SK-N-SH (cell line): ENCODE data around the gene KCND3. TPM values are rescaled to one million over a fixed set of nuclear protein-coding genes. Genes with fewer than 3 reads are reported as not detected.

Experiments used
- CTCF ChIA-PET: fragments of 300-600, 350-600 bp; formaldehyde crosslinking; extraction: SDS; loops from one replicate; lab custom pipeline; 2021; lab: Yijun Ruan, JAX
- POLR2A ChIA-PET: fragments of 350-600 bp; sonication (Branson Sonifier 250); formaldehyde crosslinking; extraction: SDS; loops from one replicate; lab custom pipeline; 2020; ENCODE audit warnings: antibody characterized with exemption, inconsistent platforms; lab: Yijun Ruan, JAX
- DNase-seq: peaks from one replicate; pipeline ENCODE4 v3.0.0; 2012
- H2AFZ ChIP-seq: fragments of 200-600 bp; sonication (generic); 2 replicates; pipeline ENCODE4 v1.8.1; 2016; ENCODE audit warnings: antibody characterized with exemption, mild to moderate bottlenecking, low read depth
- H3F3A ChIP-seq: fragments of 200-600 bp; sonication (generic); replicated peaks from 2 replicates; pipeline ENCODE3; 2016; ENCODE audit warnings: antibody characterized with exemption, mild to moderate bottlenecking; ENCODE audit not compliant: insufficient read depth
- H3K27ac ChIP-seq, 2 experiments: fragments of 200-500 bp in 1 of 2; fragments of 200-600 bp in 1 of 2; sonication (Bioruptor generic) in 1 of 2; sonication (generic), shearing (Covaris generic) in 1 of 2; 2 replicates each; pipeline versions ENCODE4 v1.5.1 to v1.6.1; 2014 to 2016; ENCODE audit warnings: low read depth in 2 of 2, inconsistent platforms in 1 of 2, low read length in 1 of 2, mild to moderate bottlenecking in 1 of 2, mixed read lengths in 1 of 2
- H3K27me3 ChIP-seq: fragments of 200-600 bp; sonication (generic), shearing (Covaris generic); 2 replicates; pipeline ENCODE4 v1.6.1; 2016; ENCODE audit warnings: mixed run types; ENCODE audit not compliant: insufficient read depth
- H3K36me3 ChIP-seq, 2 experiments: fragments of 200-500 bp in 1 of 2; fragments of 200-600 bp in 1 of 2; sonication (Bioruptor generic) in 1 of 2; sonication (generic) in 1 of 2; replicated peaks in 1 of 2; 2 replicates each; pipeline versions ENCODE3 to v1.5.1; 2014 to 2016; ENCODE audit warnings: low read length in 1 of 2, mild to moderate bottlenecking in 1 of 2; ENCODE audit not compliant: insufficient read depth in 2 of 2, control insufficient read depth in 1 of 2
- H3K4me1 ChIP-seq, 2 experiments: fragments of 200-500 bp in 1 of 2; fragments of 200-600 bp in 1 of 2; sonication (Bioruptor generic) in 1 of 2; sonication (generic), shearing (Covaris generic) in 1 of 2; 2 replicates each; pipeline versions ENCODE4 v1.5.1 to v1.6.1; 2014 to 2016; ENCODE audit warnings: low read depth in 1 of 2, low read length in 1 of 2, mixed run types in 1 of 2; ENCODE audit not compliant: insufficient read depth in 2 of 2, control insufficient read depth in 1 of 2
- H3K4me2 ChIP-seq: fragments of 200-600 bp; sonication (generic), shearing (Covaris generic); 2 replicates; pipeline ENCODE4 v1.6.1; 2017; ENCODE audit warnings: mixed run types
- H3K4me3 ChIP-seq, 2 experiments: fragments of 200-500 bp in 1 of 2; fragments of 200-600 bp in 1 of 2; sonication (Bioruptor generic) in 1 of 2; sonication (generic), shearing (Covaris generic) in 1 of 2; 2 replicates each; pipeline versions ENCODE4 v1.5.1 to v1.8.1; 2014 to 2016; ENCODE audit warnings: low read depth in 2 of 2, inconsistent platforms in 1 of 2, low read length in 1 of 2, mild to moderate bottlenecking in 1 of 2, mixed read lengths in 1 of 2, moderate library complexity in 1 of 2
- H3K79me2 ChIP-seq: fragments of 200-600 bp; sonication (generic); 2 replicates; pipeline ENCODE4 v1.8.1; 2017; ENCODE audit warnings: mild to moderate bottlenecking; ENCODE audit not compliant: insufficient read depth
- H3K9ac ChIP-seq: fragments of 200-600 bp; sonication (generic); 2 replicates; pipeline ENCODE4 v1.6.1; 2017; ENCODE audit warnings: mixed run types
- H3K9me2 ChIP-seq: fragments of 200-600 bp; sonication (generic); 2 replicates; pipeline ENCODE4 v1.6.1; 2017; ENCODE audit warnings: mixed run types
- H3K9me3 ChIP-seq: fragments of 200-600 bp; sonication (generic); 2 replicates; pipeline ENCODE4 v1.6.1; 2017; ENCODE audit warnings: mixed run types, mild to moderate bottlenecking, moderate library complexity
- H4K20me1 ChIP-seq: fragments of 200-600 bp; sonication (generic); 2 replicates; pipeline ENCODE4 v1.6.1; 2017; ENCODE audit warnings: mild to moderate bottlenecking, mixed run types; ENCODE audit not compliant: insufficient read depth
- CHD2 ChIP-seq: fragments of 150-350 bp; IDR thresholded peaks from 2 replicates; pipeline ENCODE4 v1.6.1; 2018; ENCODE audit warnings: low read length; ENCODE audit not compliant: partially characterized antibody
- EZH2phosphoT487 ChIP-seq: fragments of 200-600 bp; sonication (generic); IDR thresholded peaks from 2 replicates; pipeline ENCODE4 v1.6.1; 2017; ENCODE audit warnings: low read depth, mixed run types, mild to moderate bottlenecking, antibody characterized with exemption, moderate library complexity, borderline replicate concordance
- FOSL2 ChIP-seq: IDR thresholded peaks from 2 replicates; pipeline ENCODE4 v1.4.0; 2012; ENCODE audit warnings: low read depth, mild to moderate bottlenecking, moderate library complexity, borderline replicate concordance
- FOXM1 ChIP-seq: IDR thresholded peaks from 2 replicates; pipeline ENCODE4 v1.4.0; 2012; ENCODE audit warnings: low read depth, mild to moderate bottlenecking
- GATA2 ChIP-seq: sonication (generic); formaldehyde crosslinking; IDR thresholded peaks from 2 replicates; pipeline ENCODE4 v1.5.0; 2020; ENCODE audit warnings: mild to moderate bottlenecking, missing genetic modification reagents
- IRF3 ChIP-seq: fragments of 150-350 bp; IDR thresholded peaks from 2 replicates; pipeline ENCODE4 v1.6.1; 2016; ENCODE audit warnings: mild to moderate bottlenecking, low read depth, low read length
- JUND ChIP-seq: IDR thresholded peaks from 2 replicates; pipeline ENCODE4 v1.4.0; 2012
- MXI1 ChIP-seq: IDR thresholded peaks from 2 replicates; pipeline ENCODE4 v1.6.1; 2012; ENCODE audit warnings: mild to moderate bottlenecking, low read depth, low read length, improper control_type of control experiment
- RAD21 ChIP-seq: IDR thresholded peaks from 2 replicates; pipeline ENCODE4 v1.6.1; 2012; ENCODE audit warnings: mild to moderate bottlenecking, low read length
- RCOR1 ChIP-seq: fragments of 150-350 bp; IDR thresholded peaks from 2 replicates; pipeline ENCODE4 v1.6.1; 2017; ENCODE audit warnings: antibody characterized with exemption, low read length
- RFX5 ChIP-seq: IDR thresholded peaks from 2 replicates; pipeline ENCODE4 v1.6.1; 2012; ENCODE audit warnings: mild to moderate bottlenecking, improper control_type of control experiment, low read length
- RXRA ChIP-seq: IDR thresholded peaks from 2 replicates; pipeline ENCODE4 v1.4.0; 2012; ENCODE audit warnings: low read depth, mild to moderate bottlenecking, borderline replicate concordance
- SIN3A ChIP-seq: IDR thresholded peaks from 2 replicates; pipeline ENCODE4 v1.6.1; 2012; ENCODE audit warnings: low read depth, mild to moderate bottlenecking, low read length, moderate library complexity, borderline replicate concordance
- USF1 ChIP-seq: IDR thresholded peaks from 2 replicates; pipeline ENCODE4 v1.4.0; 2012; ENCODE audit warnings: low read depth, borderline replicate concordance
- WGBS: methylation state at CpG from one replicate; pipeline ENCODE4 v1.1.6; 2017; ENCODE audit warnings: low lambda C conversion rate; 5-methylcytosine and 5-hydroxymethylcytosine counted together
- polyA plus RNA-seq, 3 experiments: library from polyadenylated mRNA; depleted of rRNA; stranded (reverse); fragments of >200 nt; gene quantifications; 2 replicates each; pipeline ENCODE4 v1.2.3, GENCODE V29; 2012
- TF ChIP-seq, protein P1 (sequence below): fragments of 150-350 bp; IDR thresholded peaks from 2 replicates; pipeline ENCODE4 v1.6.1; 2017; ENCODE audit warnings: antibody characterized with exemption, low read length, low read depth, borderline replicate concordance
- TF ChIP-seq, protein P2 (sequence below): IDR thresholded peaks from 2 replicates; pipeline ENCODE4 v1.6.1; 2012; ENCODE audit warnings: mild to moderate bottlenecking, low read depth, low read length, moderate library complexity
- TF ChIP-seq, protein P3 (sequence below): fragments of 200-600 bp; sonication (generic); IDR thresholded peaks from 2 replicates; pipeline ENCODE4 v1.6.1; 2017; ENCODE audit warnings: antibody characterized with exemption, mild to moderate bottlenecking, moderate library complexity

The KCND3 gene
- polyA plus RNA-seq, 1 of the 3 experiments (the other 2 are of a cell fraction): not detected

GRCh38 chr1:111751906-111752575 is 237.4 kb downstream of the KCND3 start:
- no peak for TF ChIP-seq FOSL2
- no peak for TF ChIP-seq GATA2
- no peak for TF ChIP-seq RFX5
- TF ChIP-seq RXRA: no peak
- no peak for TF ChIP-seq FOXM1
- no peak for TF ChIP-seq IRF3
- TF ChIP-seq JUND: no peak
- no peak for TF ChIP-seq CHD2
- no peak for TF ChIP-seq MXI1
- TF ChIP-seq, protein P1, sequence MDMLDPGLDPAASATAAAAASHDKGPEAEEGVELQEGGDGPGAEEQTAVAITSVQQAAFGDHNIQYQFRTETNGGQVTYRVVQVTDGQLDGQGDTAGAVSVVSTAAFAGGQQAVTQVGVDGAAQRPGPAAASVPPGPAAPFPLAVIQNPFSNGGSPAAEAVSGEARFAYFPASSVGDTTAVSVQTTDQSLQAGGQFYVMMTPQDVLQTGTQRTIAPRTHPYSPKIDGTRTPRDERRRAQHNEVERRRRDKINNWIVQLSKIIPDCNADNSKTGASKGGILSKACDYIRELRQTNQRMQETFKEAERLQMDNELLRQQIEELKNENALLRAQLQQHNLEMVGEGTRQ: no peak
- no peak for TF ChIP-seq RCOR1
- TF ChIP-seq, protein P2, sequence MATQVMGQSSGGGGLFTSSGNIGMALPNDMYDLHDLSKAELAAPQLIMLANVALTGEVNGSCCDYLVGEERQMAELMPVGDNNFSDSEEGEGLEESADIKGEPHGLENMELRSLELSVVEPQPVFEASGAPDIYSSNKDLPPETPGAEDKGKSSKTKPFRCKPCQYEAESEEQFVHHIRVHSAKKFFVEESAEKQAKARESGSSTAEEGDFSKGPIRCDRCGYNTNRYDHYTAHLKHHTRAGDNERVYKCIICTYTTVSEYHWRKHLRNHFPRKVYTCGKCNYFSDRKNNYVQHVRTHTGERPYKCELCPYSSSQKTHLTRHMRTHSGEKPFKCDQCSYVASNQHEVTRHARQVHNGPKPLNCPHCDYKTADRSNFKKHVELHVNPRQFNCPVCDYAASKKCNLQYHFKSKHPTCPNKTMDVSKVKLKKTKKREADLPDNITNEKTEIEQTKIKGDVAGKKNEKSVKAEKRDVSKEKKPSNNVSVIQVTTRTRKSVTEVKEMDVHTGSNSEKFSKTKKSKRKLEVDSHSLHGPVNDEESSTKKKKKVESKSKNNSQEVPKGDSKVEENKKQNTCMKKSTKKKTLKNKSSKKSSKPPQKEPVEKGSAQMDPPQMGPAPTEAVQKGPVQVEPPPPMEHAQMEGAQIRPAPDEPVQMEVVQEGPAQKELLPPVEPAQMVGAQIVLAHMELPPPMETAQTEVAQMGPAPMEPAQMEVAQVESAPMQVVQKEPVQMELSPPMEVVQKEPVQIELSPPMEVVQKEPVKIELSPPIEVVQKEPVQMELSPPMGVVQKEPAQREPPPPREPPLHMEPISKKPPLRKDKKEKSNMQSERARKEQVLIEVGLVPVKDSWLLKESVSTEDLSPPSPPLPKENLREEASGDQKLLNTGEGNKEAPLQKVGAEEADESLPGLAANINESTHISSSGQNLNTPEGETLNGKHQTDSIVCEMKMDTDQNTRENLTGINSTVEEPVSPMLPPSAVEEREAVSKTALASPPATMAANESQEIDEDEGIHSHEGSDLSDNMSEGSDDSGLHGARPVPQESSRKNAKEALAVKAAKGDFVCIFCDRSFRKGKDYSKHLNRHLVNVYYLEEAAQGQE: no peak
- no peak for TF ChIP-seq EZH2phosphoT487
- no peak for TF ChIP-seq USF1
- TF ChIP-seq, protein P3, sequence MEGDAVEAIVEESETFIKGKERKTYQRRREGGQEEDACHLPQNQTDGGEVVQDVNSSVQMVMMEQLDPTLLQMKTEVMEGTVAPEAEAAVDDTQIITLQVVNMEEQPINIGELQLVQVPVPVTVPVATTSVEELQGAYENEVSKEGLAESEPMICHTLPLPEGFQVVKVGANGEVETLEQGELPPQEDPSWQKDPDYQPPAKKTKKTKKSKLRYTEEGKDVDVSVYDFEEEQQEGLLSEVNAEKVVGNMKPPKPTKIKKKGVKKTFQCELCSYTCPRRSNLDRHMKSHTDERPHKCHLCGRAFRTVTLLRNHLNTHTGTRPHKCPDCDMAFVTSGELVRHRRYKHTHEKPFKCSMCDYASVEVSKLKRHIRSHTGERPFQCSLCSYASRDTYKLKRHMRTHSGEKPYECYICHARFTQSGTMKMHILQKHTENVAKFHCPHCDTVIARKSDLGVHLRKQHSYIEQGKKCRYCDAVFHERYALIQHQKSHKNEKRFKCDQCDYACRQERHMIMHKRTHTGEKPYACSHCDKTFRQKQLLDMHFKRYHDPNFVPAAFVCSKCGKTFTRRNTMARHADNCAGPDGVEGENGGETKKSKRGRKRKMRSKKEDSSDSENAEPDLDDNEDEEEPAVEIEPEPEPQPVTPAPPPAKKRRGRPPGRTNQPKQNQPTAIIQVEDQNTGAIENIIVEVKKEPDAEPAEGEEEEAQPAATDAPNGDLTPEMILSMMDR: no peak
- no peak for TF ChIP-seq RAD21
- TF ChIP-seq SIN3A: no peak
- TF ChIP-seq, all 33 proteins: peak for 0
- DNase-seq: no peak
- Histone ChIP-seq H3K9ac (no peak overlapping the region), H2AFZ (no peak overlapping the region), H3K27ac (no peak overlapping the region), H4K20me1 (no peaks in the 10 kb centered on the region), H3K9me3 (no peaks in the 10 kb centered on the region), H3K4me1 (peaks cover 7 to 22% of the 10 kb centered on the region in 2 experiments; a peak in 3 of 4 replicates), H3K27me3 (no peaks in the 10 kb centered on the region), H3K36me3 (no peaks in the 10 kb centered on the region), H3K9me2 (no peaks in the 10 kb centered on the region), H3K4me3 (no peak overlapping the region), H3F3A (peaks cover 9% of the 10 kb centered on the region), H3K4me2 (no peak overlapping the region), H3K79me2 (peaks cover 13% of the 10 kb centered on the region)
- 60% methylated on average over 2 of the region's 2 CpGs for WGBS
- ChIA-PET CTCF (interaction anchor here (8.3 kb wide), 1 partner anchor 39 kb away, joined by 72 read pairs; no protein-coding TSS in a partner anchor), POLR2A (interaction anchor here (3.7 kb wide), 1 partner anchor 13 kb away, joined by 19 read pairs; the partner anchor contains the start of gene INKA2)
